ENCODE data around the gene PDZD7. TPM values are rescaled to one million over a fixed set of nuclear protein-coding genes. Genes with fewer than 3 reads are reported as not detected.

The PDZD7 gene
- total RNA-seq, 2 experiments from 2014 or later = 1.7 to 3.1 TPM

DNA sequence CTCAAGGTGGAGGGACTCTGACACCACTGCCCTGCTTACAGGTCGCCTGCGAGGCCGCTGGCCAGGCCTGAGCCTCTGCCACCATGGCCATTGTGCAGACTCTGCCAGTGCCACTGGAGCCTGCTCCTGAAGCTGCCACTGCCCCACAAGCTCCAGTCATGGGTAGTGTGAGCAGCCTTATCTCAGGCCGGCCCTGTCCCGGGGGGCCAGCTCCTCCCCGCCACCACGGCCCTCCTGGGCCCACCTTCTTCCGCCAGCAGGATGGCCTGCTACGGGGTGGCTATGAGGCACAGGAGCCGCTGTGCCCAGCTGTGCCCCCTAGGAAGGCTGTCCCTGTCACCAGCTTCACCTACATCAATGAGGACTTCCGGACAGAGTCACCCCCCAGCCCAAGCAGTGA, 28.5 kb downstream of the PDZD7 start:
- Mint-ChIP-seq H3K9me3 (no peaks in the 10 kb centered on the region), H3K4me3 (no peak overlapping the region), H3K4me1 (ENCODE audit: low read depth) (peaks cover 18% of the 10 kb centered on the region), H3K27ac (no peak overlapping the region), H3K27me3 (no peaks in the 10 kb centered on the region), H3K36me3 (ENCODE audit: low read depth) (peaks cover 5% of the 10 kb centered on the region)
- H3K36me3 ChIP-seq (ENCODE audit: insufficient read depth, low read length) = peaks cover 14% of the 10 kb centered on the region
- H3K27me3 ChIP-seq (ENCODE audit: control insufficient read depth in 1 of 2, insufficient read depth in 2 of 2, low read length in 2 of 2) = no peaks in the 10 kb centered on the region
- H3K4me1 ChIP-seq (ENCODE audit: insufficient read depth, low read length) = peaks cover 30% of the 10 kb centered on the region
- intact Hi-C loops (cut with DNase I, micrococcal nuclease) = no loop called here
- ChIA-PET POLR2A (no interaction called here), CTCF (no interaction called here)
- no peak overlapping the region for H3K27ac ChIP-seq (ENCODE audit: low read depth in 1 of 2, low read length in 2 of 2)
- H3K4me3 ChIP-seq (ENCODE audit: low read length) = no peak overlapping the region
- H3K9me3 ChIP-seq (ENCODE audit: control insufficient read depth in 1 of 2, insufficient read depth in 1 of 2, low read length in 2 of 2) = no peaks in the 10 kb centered on the region
- no peak for ATAC-seq (ENCODE audit: poor library complexity)
- TF ChIP-seq, protein P1, sequence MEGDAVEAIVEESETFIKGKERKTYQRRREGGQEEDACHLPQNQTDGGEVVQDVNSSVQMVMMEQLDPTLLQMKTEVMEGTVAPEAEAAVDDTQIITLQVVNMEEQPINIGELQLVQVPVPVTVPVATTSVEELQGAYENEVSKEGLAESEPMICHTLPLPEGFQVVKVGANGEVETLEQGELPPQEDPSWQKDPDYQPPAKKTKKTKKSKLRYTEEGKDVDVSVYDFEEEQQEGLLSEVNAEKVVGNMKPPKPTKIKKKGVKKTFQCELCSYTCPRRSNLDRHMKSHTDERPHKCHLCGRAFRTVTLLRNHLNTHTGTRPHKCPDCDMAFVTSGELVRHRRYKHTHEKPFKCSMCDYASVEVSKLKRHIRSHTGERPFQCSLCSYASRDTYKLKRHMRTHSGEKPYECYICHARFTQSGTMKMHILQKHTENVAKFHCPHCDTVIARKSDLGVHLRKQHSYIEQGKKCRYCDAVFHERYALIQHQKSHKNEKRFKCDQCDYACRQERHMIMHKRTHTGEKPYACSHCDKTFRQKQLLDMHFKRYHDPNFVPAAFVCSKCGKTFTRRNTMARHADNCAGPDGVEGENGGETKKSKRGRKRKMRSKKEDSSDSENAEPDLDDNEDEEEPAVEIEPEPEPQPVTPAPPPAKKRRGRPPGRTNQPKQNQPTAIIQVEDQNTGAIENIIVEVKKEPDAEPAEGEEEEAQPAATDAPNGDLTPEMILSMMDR (IDR thresholded peaks at IDR 0.05) = no peak
- DNase-seq = no peak

DNA sequence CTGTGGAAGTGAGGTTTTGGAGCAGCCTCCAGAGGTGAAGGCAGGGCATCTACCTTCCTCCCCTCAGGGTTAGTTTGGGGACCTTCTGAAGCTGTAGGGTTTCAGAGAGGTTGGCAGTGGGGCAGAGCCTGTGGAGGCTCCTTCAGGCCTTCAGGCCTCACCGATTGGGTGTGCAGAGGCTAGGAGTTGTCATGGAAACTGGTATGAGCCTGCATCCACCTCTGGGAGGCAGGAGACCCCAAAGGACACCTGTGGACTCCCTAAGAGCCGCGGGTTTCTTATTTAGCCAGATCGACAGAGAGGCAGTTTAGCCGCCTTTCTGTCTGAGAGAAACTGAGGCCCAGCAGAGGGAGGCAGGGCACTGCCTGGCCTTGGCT, 29.3 kb downstream of the PDZD7 start:
- POLR2A ChIA-PET = no interaction called here
- no peak overlapping the region for H3K4me3 Mint-ChIP-seq
- no peak for ATAC-seq (ENCODE audit: poor library complexity)

DNA sequence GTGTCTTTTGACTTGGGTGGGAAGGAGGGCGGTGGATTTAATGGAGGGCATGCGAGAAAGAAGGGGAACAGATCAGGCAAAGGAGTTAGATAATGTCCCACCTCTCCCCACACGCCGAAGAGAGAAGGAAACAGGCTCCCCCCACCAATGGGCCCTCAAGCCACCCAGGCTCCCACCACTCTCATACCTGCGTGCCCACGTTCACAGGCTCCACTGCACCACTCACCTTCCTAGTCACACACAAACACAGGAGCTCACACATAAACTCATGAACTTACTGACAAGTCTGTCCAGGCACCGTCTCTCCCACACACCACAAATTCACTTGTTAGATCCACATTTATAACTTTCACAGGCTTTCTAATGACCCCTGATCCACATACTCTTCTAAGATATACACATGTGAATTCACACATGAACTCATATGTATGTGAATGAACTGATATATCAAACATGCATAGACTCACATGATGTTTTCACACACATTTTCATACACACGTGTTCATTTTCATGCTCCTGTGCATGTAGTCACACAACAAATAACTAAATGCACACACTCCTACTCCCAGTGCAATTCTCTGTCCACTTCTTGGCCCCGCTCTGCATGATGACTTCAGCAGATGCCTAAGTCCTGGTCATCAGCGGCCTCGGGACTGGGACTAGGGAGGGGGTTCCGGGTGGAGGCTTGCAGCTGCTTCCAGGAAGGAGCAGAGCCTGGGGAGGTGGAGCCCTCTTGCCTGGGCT, 29.8 kb downstream of the PDZD7 start:
- H3K4me3 ChIP-seq (ENCODE audit: low read length) = no peak overlapping the region
- POLR2A ChIA-PET = interaction anchor here (5.1 kb wide), 1 partner anchor 30 kb away, joined by 44 read pairs; the partner anchor contains the start of genes PDZD7 and SFXN3
- peak overlapping the region; percentile 68 for H3K27ac Mint-ChIP-seq
- DNase-seq (no peak), ATAC-seq (ENCODE audit: poor library complexity) (no peak)
- intact Hi-C loops (cut with DNase I, micrococcal nuclease) = no loop called here
- H3K4me1 ChIP-seq (ENCODE audit: insufficient read depth, low read length) = peaks cover 39% of the 10 kb centered on the region
- H3K36me3 Mint-ChIP-seq (ENCODE audit: low read depth) = peaks cover 5% of the 10 kb centered on the region
- no peaks in the 10 kb centered on the region for H3K9me3 ChIP-seq (ENCODE audit: control insufficient read depth in 1 of 2, insufficient read depth in 1 of 2, low read length in 2 of 2)
- CTCF ChIA-PET = no interaction called here
- H3K4me1 Mint-ChIP-seq (ENCODE audit: low read depth) = peaks cover 24% of the 10 kb centered on the region
- TF ChIP-seq, protein P1 (IDR thresholded peaks at IDR 0.05) = no peak
- H3K36me3 ChIP-seq (ENCODE audit: insufficient read depth, low read length) = peaks cover 12% of the 10 kb centered on the region
- H3K27me3 ChIP-seq (ENCODE audit: control insufficient read depth in 1 of 2, insufficient read depth in 2 of 2, low read length in 2 of 2) = no peaks in the 10 kb centered on the region
- H3K4me3 Mint-ChIP-seq = peak overlapping the region; percentile 91
- no peak overlapping the region for H3K27ac ChIP-seq (ENCODE audit: low read depth in 1 of 2, low read length in 2 of 2)
- no peaks in the 10 kb centered on the region for H3K27me3 Mint-ChIP-seq
- no peaks in the 10 kb centered on the region for H3K9me3 Mint-ChIP-seq

More for the DNA sequence above, 29.3 kb downstream of the PDZD7 start:
- no peaks in the 10 kb centered on the region for H3K27me3 ChIP-seq (ENCODE audit: control insufficient read depth in 1 of 2, insufficient read depth in 2 of 2, low read length in 2 of 2)
- no peak overlapping the region for H3K4me3 ChIP-seq (ENCODE audit: low read length)
- no peak for DNase-seq
- no peak overlapping the region for H3K27ac Mint-ChIP-seq
- peaks cover 14% of the 10 kb centered on the region for H3K36me3 ChIP-seq (ENCODE audit: insufficient read depth, low read length)
- intact Hi-C loops (cut with DNase I, micrococcal nuclease) = no loop called here
- peaks cover 19% of the 10 kb centered on the region for H3K4me1 Mint-ChIP-seq (ENCODE audit: low read depth)
- no peaks in the 10 kb centered on the region for H3K27me3 Mint-ChIP-seq
- TF ChIP-seq, protein P1 (IDR thresholded peaks at IDR 0.05) = no peak
- H3K9me3 Mint-ChIP-seq = no peaks in the 10 kb centered on the region
- CTCF ChIA-PET = no interaction called here
- no peaks in the 10 kb centered on the region for H3K9me3 ChIP-seq (ENCODE audit: control insufficient read depth in 1 of 2, insufficient read depth in 1 of 2, low read length in 2 of 2)
- H3K4me1 ChIP-seq (ENCODE audit: insufficient read depth, low read length) = peaks cover 33% of the 10 kb centered on the region
- H3K27ac ChIP-seq (ENCODE audit: low read depth in 1 of 2, low read length in 2 of 2) = no peak overlapping the region
- H3K36me3 Mint-ChIP-seq (ENCODE audit: low read depth) = peaks cover 5% of the 10 kb centered on the region

Data from CD4-positive, alpha-beta T cell (primary cell).